IMR-90 (cell line): ENCODE results near the gene PBX3. TPM values are rescaled to one million over a fixed set of nuclear protein-coding genes. Genes with fewer than 3 reads are reported as not detected.

Experiments
- ATAC-seq: fragments of 200-7000 bp; cut with Tn5 transposase; 2 replicates; pipeline ENCODE4 v1.9.1; 2020; ENCODE audit warnings: low read depth, mild to moderate bottlenecking, moderate library complexity
- BruUV-seq: library from RNA; stranded (reverse); fragments of 400-500 nt; replicated peaks from 2 replicates; lab custom pipeline; 2021; lab: Mats Ljungman, UMichigan
- CTCF ChIA-PET: fragments of 300-600 bp; formaldehyde crosslinking; extraction: SDS; loops from one replicate; lab custom pipeline; 2021; ENCODE audit warnings: antibody characterized with exemption; lab: Yijun Ruan, JAX
- POLR2A ChIA-PET: fragments of 300-600 bp; sonication (Branson Sonifier 250); formaldehyde crosslinking; loops from one replicate; lab custom pipeline; 2022; ENCODE audit warnings: antibody characterized with exemption; ENCODE audit not compliant: unreplicated experiment; lab: Charles Lee
- DNase-seq: peaks from one replicate; pipeline ENCODE4 v3.0.0; 2013
- H2AFZ ChIP-seq: replicated peaks from 2 replicates; pipeline ENCODE3; 2013; ENCODE audit warnings: low read length, mild to moderate bottlenecking; ENCODE audit not compliant: poor library complexity
- H2AK5ac ChIP-seq: 2 replicates; pipeline ENCODE4 v1.6.1; 2013; ENCODE audit warnings: low read depth, low read length, inconsistent platforms
- H2AK9ac ChIP-seq: replicated peaks from 2 replicates; pipeline ENCODE3; 2013; ENCODE audit warnings: mild to moderate bottlenecking, low read depth, low read length, moderate library complexity; ENCODE audit not compliant: poor library complexity
- H2BK120ac ChIP-seq: 2 replicates; pipeline ENCODE4 v1.6.1; 2013; ENCODE audit warnings: low read depth, low read length, inconsistent platforms
- H2BK15ac ChIP-seq: 3 replicates; pipeline ENCODE4 v1.6.1; 2013; ENCODE audit warnings: low read depth, low read length, inconsistent platforms
- H2BK20ac ChIP-seq: 2 replicates; pipeline ENCODE4 v1.6.1; 2013; ENCODE audit warnings: low read depth, mild to moderate bottlenecking, inconsistent platforms, low read length, moderate library complexity
- H2BK5ac ChIP-seq: 2 replicates; pipeline ENCODE4 v1.6.1; 2013; ENCODE audit warnings: mild to moderate bottlenecking, low read depth, low read length, inconsistent platforms; ENCODE audit not compliant: poor library complexity, severe bottlenecking
- H3K14ac ChIP-seq: replicated peaks from 2 replicates; pipeline ENCODE4 v1.6.1; 2013; ENCODE audit warnings: low read depth, low read length, inconsistent platforms
- H3K18ac ChIP-seq: 2 replicates; pipeline ENCODE4 v1.6.1; 2013; ENCODE audit warnings: low read depth, low read length, control low read depth
- H3K23ac ChIP-seq: 2 replicates; pipeline ENCODE4 v1.6.1; 2013; ENCODE audit warnings: low read depth, low read length, inconsistent platforms
- H3K27ac ChIP-seq: 2 replicates; pipeline ENCODE4 v1.5.1; 2013; ENCODE audit warnings: mild to moderate bottlenecking, control low read depth, low read length; ENCODE audit not compliant: insufficient read depth
- H3K27me3 ChIP-seq: 2 replicates; pipeline ENCODE4 v1.6.1; 2013; ENCODE audit warnings: low read length; ENCODE audit not compliant: control insufficient read depth, insufficient read depth
- H3K36me3 ChIP-seq: 2 replicates; pipeline ENCODE4 v1.6.1; 2013; ENCODE audit warnings: low read length, mixed read lengths; ENCODE audit not compliant: control insufficient read depth, insufficient read depth
- H3K4ac ChIP-seq: 2 replicates; pipeline ENCODE4 v1.6.1; 2013; ENCODE audit warnings: low read depth, low read length, inconsistent platforms
- H3K4me1 ChIP-seq: 2 replicates; pipeline ENCODE4 v1.6.1; 2013; ENCODE audit warnings: low read length, mixed read lengths; ENCODE audit not compliant: control insufficient read depth, insufficient read depth
- H3K4me2 ChIP-seq: 2 replicates; pipeline ENCODE4 v1.6.1; 2013; ENCODE audit warnings: low read depth, mild to moderate bottlenecking, control low read depth, low read length, moderate library complexity
- H3K4me3 ChIP-seq: 2 replicates; pipeline ENCODE4 v1.5.1; 2013; ENCODE audit warnings: low read depth, mild to moderate bottlenecking, control low read depth, low read length, moderate library complexity; ENCODE audit not compliant: insufficient read depth
- H3K56ac ChIP-seq: 2 replicates; pipeline ENCODE4 v1.6.1; 2013; ENCODE audit warnings: low read length, inconsistent platforms; ENCODE audit not compliant: insufficient read depth; ENCODE audit errors: extremely low read depth
- H3K79me1 ChIP-seq, 2 experiments: 2 replicates each; pipeline ENCODE4 v1.6.1; 2013; ENCODE audit warnings: low read length in 2 of 2, inconsistent platforms in 1 of 2, low read depth in 1 of 2
- H3K9ac ChIP-seq: 2 replicates; pipeline ENCODE4 v1.6.1; 2013; ENCODE audit warnings: low read depth, low read length, control low read depth
- H3K9me1 ChIP-seq: 2 replicates; pipeline ENCODE4 v1.6.1; 2013; ENCODE audit warnings: low read length, inconsistent platforms; ENCODE audit not compliant: insufficient read depth
- H3K9me3 ChIP-seq: 2 replicates; pipeline ENCODE4 v1.6.1; 2013; ENCODE audit warnings: low read length; ENCODE audit not compliant: control insufficient read depth, insufficient read depth
- H4K20me1 ChIP-seq: 2 replicates; pipeline ENCODE4 v1.6.1; 2013; ENCODE audit warnings: low read length, inconsistent platforms; ENCODE audit not compliant: insufficient read depth
- H4K5ac ChIP-seq: 2 replicates; pipeline ENCODE4 v1.6.1; 2013; ENCODE audit warnings: mild to moderate bottlenecking, low read depth, low read length, control low read depth
- H4K8ac ChIP-seq, 2 experiments: 2 replicates each; pipeline ENCODE4 v1.6.1; 2013; ENCODE audit warnings: low read depth in 2 of 2, low read length in 2 of 2, control low read depth in 1 of 2, inconsistent platforms in 1 of 2
- H4K91ac ChIP-seq: 2 replicates; pipeline ENCODE4 v1.6.1; 2013; ENCODE audit warnings: low read depth, low read length, inconsistent platforms; ENCODE audit not compliant: insufficient read depth
- CHD1 ChIP-seq: IDR thresholded peaks from 2 replicates; pipeline ENCODE4 v1.6.1; 2012; ENCODE audit warnings: low read depth, low read length, improper control_type of control experiment
- CTCF ChIP-seq: conservative IDR thresholded peaks from 2 replicates; pipeline ENCODE4 v1.5.1; 2012; ENCODE audit warnings: mild to moderate bottlenecking, low read depth, low read length, improper control_type of control experiment
- FOS ChIP-seq: fragments of 150-350 bp; IDR thresholded peaks from 2 replicates; pipeline ENCODE4 v1.6.1; 2016; ENCODE audit warnings: low read depth, low read length
- MAFK ChIP-seq: IDR thresholded peaks from 2 replicates; pipeline ENCODE4 v1.6.1; 2012; ENCODE audit warnings: low read depth, low read length, improper control_type of control experiment
- RAD21 ChIP-seq: IDR thresholded peaks from 2 replicates; pipeline ENCODE4 v1.6.1; 2012; ENCODE audit warnings: low read length, improper control_type of control experiment
- RCOR1 ChIP-seq: IDR thresholded peaks from 2 replicates; pipeline ENCODE4 v1.6.1; 2012; ENCODE audit warnings: mild to moderate bottlenecking, low read length, improper control_type of control experiment; ENCODE audit not compliant: insufficient replicate concordance
- RFX5 ChIP-seq: IDR thresholded peaks from 2 replicates; pipeline ENCODE4 v1.8.0; 2012; ENCODE audit warnings: low read depth, mild to moderate bottlenecking, low read length, moderate library complexity
- SMC3 ChIP-seq: fragments of 150-350 bp; IDR thresholded peaks from 2 replicates; pipeline ENCODE4 v1.6.1; 2016; ENCODE audit warnings: low read depth, mild to moderate bottlenecking, antibody characterized with exemption, low read length, moderate library complexity
- WGBS, 2 experiments: methylation state at CpG; one replicate each; pipeline versions ENCODE4 v1.1.5 to v1.1.7; 2013; ENCODE audit warnings: missing lambda C conversion rate in 2 of 2; ENCODE audit not compliant: insufficient read length in 1 of 2; ENCODE audit errors: extremely low coverage in 2 of 2; 5-methylcytosine and 5-hydroxymethylcytosine counted together
- dilution Hi-C: fragments of 300-500 bp; cut with HindIII; formaldehyde crosslinking; loops from one replicate; pipeline ENCODE4 v1.14.3; 2018; ENCODE audit warnings: low sequenced_read_pairs; ENCODE audit not compliant: unreplicated experiment
- in situ Hi-C: fragments of 300-500 bp; cut with MboI; formaldehyde crosslinking; loops from 3 replicates; pipeline ENCODE4 v1.14.3; 2019; ENCODE audit warnings: low sequenced_read_pairs, inconsistent platforms, mixed read lengths
- intact Hi-C: fragments of 100-400 bp; cut with micrococcal nuclease; formaldehyde crosslinking; loops from 2 replicates; pipeline ENCODE4 v1.10.0; 2022
- polyA plus RNA-seq, 3 experiments: library from polyadenylated mRNA; depleted of rRNA; stranded (reverse); fragments of >200 nt; gene quantifications; 2 replicates each; pipeline ENCODE4 v1.2.3, GENCODE V29; 2012; ENCODE audit warnings: low replicate concordance in 1 of 3
- total RNA-seq: library from RNA; depleted of rRNA; stranded (reverse); fragments of >200 nt; gene quantifications from 2 replicates; pipeline ENCODE4 v1.2.3, GENCODE V29; 2012

The PBX3 gene
- total and polyA plus RNA-seq, 2 of the 4 experiments (the other 2 are of a cell fraction) = 12.0 to 15.6 TPM

- Histone ChIP-seq H2BK15ac (no peak overlapping the region), H3K14ac (no peak overlapping the region), H2BK120ac (no peak overlapping the region), H3K56ac (no peak overlapping the region), H3K4me3 (no peak overlapping the region), H4K91ac (no peak overlapping the region), H3K36me3 (no peaks in the 10 kb centered on the region), H3K27me3 (no peaks in the 10 kb centered on the region), H3K27ac (no peak overlapping the region), H3K4me2 (no peak overlapping the region), H2AFZ (no peak overlapping the region), H3K9me1 (0 out of 2 replicates have a peak, but pooled peaks cover 4% of the 10 kb centered on the region), H4K5ac (no peak overlapping the region), H2AK9ac (no peak overlapping the region), H3K79me1 (peaks cover 22 to 34% of the 10 kb centered on the region in 2 experiments), H2AK5ac (no peak overlapping the region), H3K4ac (no peak overlapping the region), H3K18ac (no peak overlapping the region), H3K4me1 (no peaks in the 10 kb centered on the region), H3K23ac (no peak overlapping the region), H3K9me3 (no peaks in the 10 kb centered on the region), H4K20me1 (no peaks in the 10 kb centered on the region; the same call in 1 of the 2 replicates), H3K9ac (no peak overlapping the region), H2BK20ac (no peak overlapping the region), H2BK5ac (no peak overlapping the region), H4K8ac (no peak overlapping the region)
- WGBS, 2 experiments = 33% methylated on average over 1 of the region's 1 CpG; no CpG with 5 or more reads in 1 of the 2 experiments
- TF ChIP-seq RAD21 (no peak), RFX5 (no peak), MAFK (no peak), FOS (no peak), SMC3 (no peak), CTCF (no peak), RCOR1 (no peak), CHD1 (no peak)
- no TSS peak for BruUV-seq
- dilution Hi-C loops = no loop called here
- POLR2A ChIA-PET = no interaction called here
- in situ Hi-C loops = no loop called here
- DNase-seq = no peak
- CTCF ChIA-PET = no interaction called here
- intact Hi-C loops = no loop called here
- ATAC-seq = no peak
These were observed 103.6 kb downstream of the PBX3 start for GRCh38 chr9:125850763-125851162.
